ENCODE measurements around the gene TMEM52B.

The TMEM52B gene

DNA sequence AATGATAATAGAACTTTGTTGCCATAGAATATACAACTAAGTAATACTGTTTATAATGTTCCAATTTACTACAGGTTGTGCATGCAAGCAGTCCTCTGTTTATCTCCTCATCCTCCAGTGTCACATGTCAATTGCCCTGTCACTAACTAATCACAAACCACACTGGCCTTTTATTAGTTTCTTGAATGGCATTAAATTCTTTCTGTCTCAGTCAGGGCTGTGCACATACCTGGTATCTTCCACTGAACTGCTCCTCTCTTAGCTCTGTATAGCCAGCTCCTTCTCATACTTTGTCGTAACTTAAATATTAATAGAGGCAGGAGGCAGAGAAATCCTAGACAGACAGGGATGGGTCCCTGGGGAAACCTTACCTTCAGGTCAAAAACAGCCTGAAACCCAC lies 57.9 kb downstream of the TMEM52B start:
- in situ Hi-C loops (cut with HindIII; ENCODE audit: low sequenced_read_pairs), result loop anchor here (5.0 kb wide), 3 partner anchors 79 to 231 kb away; no protein-coding TSS in a partner anchor

DNA sequence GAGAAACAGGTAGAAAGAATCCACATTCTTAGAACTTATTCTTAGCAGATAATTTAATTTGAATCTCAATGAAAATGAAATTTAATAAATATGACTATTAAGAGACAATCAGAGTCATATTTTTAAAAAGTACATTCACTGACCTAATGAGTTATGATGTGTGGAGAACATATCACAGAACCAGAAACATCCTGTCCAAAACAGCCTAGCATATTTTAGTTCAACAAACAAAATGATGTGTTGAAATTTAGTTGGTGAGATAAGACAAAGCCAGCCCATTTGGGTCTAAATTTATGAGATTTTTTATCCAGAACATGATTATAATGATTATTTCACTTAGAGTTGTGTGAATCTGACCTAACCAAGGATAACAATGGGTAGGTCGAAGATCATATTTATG lies 59.7 kb downstream of the TMEM52B start:
- in situ Hi-C loops (cut with HindIII; ENCODE audit: low sequenced_read_pairs), result loop anchor here (5.0 kb wide), 3 partner anchors 81 to 229 kb away; no protein-coding TSS in a partner anchor

DNA sequence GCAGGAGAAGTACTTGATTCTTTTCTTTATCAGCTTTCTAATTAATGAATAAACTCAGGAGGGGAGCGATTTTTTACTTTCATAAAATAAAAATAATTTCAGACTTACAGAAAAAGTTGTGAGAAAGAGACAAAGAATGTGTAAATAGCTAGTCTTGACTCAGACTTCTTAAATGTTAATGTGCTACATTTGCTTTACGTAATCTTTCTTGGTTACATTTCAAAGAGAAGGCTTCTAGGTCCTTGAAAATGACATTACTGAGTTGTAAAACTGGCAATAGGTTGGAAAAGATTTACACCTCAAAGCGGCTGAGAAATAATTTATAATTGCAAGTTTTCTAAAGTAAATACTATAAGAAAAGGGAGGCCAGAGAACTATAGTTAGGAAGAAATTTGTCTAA lies 62.5 kb downstream of the TMEM52B start:
- in situ Hi-C loops (cut with HindIII; ENCODE audit: low sequenced_read_pairs), result no loop called here
